Thoracic aorta (tissue), 2 donors: ENCODE results near the gene FERMT3. TPM values are rescaled to one million over a fixed set of nuclear protein-coding genes. Genes with fewer than 3 reads are reported as not detected.
"Not testable (repeated sequence)": the region's sequence is repeated elsewhere in the genome, so short reads cannot be mapped to it uniquely, and the experiment has no call there.

Source experiments
- ATAC-seq: fragments of 150-250 bp; one replicate; pipeline ENCODE4 v1.8.0; 2017; ENCODE audit warnings: low read depth; ENCODE audit not compliant: insufficient number of reproducible peaks, low FRiP score
- DNase-seq: peaks from one replicate; pipeline ENCODE4 v3.0.0-alpha.2; 2020; ENCODE audit warnings: low spot score
- H3K27ac ChIP-seq, 2 donors: fragments of 200-600 bp; sonication (generic); 1 replicate in 1 of 2; 2 replicates in 1 of 2; pipeline ENCODE4 v1.5.1; 2016; ENCODE audit warnings: mild to moderate bottlenecking in 2 of 2, moderate library complexity in 2 of 2
- H3K27me3 ChIP-seq: fragments of 200-600 bp; sonication (generic); replicated peaks from 2 replicates; pipeline ENCODE4 v1.6.0; 2016; ENCODE audit warnings: mild to moderate bottlenecking; ENCODE audit not compliant: insufficient read depth
- H3K36me3 ChIP-seq: fragments of 200-600 bp; sonication (generic); one replicate; pipeline ENCODE4 v1.5.1; 2016
- H3K4me1 ChIP-seq, 2 donors: fragments of 200-600 bp; sonication (generic); 1 replicate in 1 of 2; 2 replicates in 1 of 2; pipeline versions ENCODE4 v1.5.1 to v1.6.0; 2016; ENCODE audit warnings: low read depth in 2 of 2, mild to moderate bottlenecking in 1 of 2; ENCODE audit not compliant: control insufficient read depth in 1 of 2
- H3K4me3 ChIP-seq: fragments of 200-600 bp; sonication (generic); 2 replicates; pipeline ENCODE4 v1.5.1; 2016; ENCODE audit warnings: mild to moderate bottlenecking
- H3K9me3 ChIP-seq: fragments of 200-600 bp; sonication (generic); 2 replicates; pipeline ENCODE4 v1.5.1; 2016
- CTCF ChIP-seq: fragments of 200-600 bp; sonication (generic); IDR thresholded peaks from one replicate; pipeline ENCODE4 v1.5.1; 2019; ENCODE audit warnings: antibody characterized with exemption
- total RNA-seq, 2 donors: library from RNA; depleted of rRNA; stranded (reverse); fragments of >200 nt; gene quantifications; one replicate each; pipeline versions ENCODE4 v1.1.0 to v1.2.3, GENCODE V29; 2016

FERMT3 gene
- 10 to 100 TPM; 47.2 to 66.6 TPM for total RNA-seq

DNA sequence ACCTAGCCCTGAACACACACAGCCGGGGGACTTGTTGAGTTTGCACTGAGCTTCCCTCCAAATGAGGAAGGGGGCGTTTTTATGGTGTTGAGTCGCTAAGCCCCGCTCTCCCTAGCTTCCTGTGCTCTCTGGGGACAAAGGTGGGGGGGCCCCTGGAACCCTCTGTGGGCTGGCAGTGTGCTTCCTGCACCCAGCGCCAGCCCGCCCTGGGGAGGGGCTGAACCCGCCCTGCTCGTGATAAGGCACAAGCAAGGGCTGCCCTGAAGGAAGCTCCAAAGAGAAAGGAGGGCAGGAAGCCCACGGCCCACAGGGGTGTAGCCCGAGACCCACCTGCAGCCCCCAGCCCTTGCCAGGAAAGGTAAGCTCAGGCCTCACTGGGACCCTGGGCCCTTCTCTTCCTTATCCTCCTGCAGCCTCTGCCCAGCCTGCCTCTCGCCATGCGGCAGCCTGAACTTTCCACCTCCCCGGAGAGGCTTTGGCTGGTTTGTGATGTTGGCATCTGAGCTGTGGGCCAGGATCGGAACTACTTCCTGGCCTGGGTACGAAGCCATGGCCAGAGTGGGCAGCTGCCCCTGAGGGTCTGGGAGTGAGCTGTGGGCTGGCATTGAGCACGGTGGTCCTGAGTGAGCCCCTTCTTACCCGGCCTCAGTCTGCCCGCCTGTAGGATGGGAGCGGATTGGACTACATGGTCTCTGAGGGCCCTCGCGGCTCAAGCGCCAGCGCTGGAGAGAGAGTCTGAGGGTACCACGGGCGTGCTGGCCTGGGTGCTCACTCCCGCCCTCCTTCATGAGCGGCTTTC lies at the start of gene FERMT3:
FERMT3 (plus strand) TSS at position 265 of the 799 bp plus-strand sequence. CDS start 644 bp downstream, outside the sequence.
- DNase-seq (no peak), ATAC-seq (no peak)
- Histone ChIP-seq H3K27me3 (no peaks in the 10 kb centered on the region), H3K27ac (peak within 1 kb of the TSS; percentile 34 to 65), H3K4me3 (peak within 1 kb of the TSS; percentile 68), H3K9me3 (no peaks in the 10 kb centered on the region), H3K4me1 (no peaks in the 10 kb centered on the region), H3K36me3 (peaks cover 20% of the 10 kb centered on the region)
- TF ChIP-seq CTCF, result no peak

DNA sequence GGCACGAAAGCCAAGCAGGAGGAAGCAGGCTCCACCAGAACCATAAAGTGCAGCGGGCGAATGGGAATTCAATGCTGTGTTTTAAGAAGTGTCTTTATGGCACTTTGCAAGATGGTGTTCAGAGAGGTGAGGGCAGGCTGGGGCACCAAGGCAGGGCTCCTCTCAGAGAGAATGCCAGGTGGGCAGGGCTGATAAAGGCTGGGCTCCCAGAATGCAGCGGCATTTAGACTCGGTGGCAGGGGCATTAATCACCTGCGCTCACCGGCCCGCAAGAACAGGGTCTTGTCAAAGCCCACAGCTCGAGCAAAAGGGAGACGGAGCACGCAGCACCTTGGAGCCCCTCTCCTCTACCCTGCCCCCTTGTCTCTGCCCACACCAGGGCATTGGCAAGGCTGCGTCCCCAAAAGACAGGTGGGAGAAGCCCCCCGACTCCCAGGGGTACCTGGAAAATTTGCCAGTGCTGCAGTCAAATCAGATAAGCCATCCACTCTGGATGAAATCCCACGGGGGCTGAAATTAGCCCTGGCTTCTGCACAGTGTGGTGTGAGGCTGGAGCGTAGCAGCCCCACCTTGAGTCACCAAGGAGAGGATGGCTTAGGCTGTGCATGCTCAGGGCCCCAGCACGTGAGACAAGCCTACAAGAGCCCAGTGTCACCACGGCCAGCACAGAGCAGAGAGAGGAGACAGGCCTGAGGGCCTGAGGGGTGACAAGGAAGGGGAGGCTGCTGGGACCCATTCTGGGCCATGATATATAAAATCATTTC lies 48.7 kb upstream of the FERMT3 start:
- no peak for ATAC-seq
- no peak for DNase-seq
- Histone ChIP-seq H3K4me3 (no peak overlapping the region), H3K27me3 (no peaks in the 10 kb centered on the region), H3K27ac (no peak overlapping the region), H3K4me1 (no peaks in the 10 kb centered on the region), H3K36me3 (no peaks in the 10 kb centered on the region), H3K9me3 (no peaks in the 10 kb centered on the region)
- TF ChIP-seq CTCF, result no peak

- no peak for ATAC-seq
- TF ChIP-seq CTCF, result no peak
Observed at GRCh38 chr11:64161037-64161436, 45.5 kb upstream of the FERMT3 start.

DNA sequence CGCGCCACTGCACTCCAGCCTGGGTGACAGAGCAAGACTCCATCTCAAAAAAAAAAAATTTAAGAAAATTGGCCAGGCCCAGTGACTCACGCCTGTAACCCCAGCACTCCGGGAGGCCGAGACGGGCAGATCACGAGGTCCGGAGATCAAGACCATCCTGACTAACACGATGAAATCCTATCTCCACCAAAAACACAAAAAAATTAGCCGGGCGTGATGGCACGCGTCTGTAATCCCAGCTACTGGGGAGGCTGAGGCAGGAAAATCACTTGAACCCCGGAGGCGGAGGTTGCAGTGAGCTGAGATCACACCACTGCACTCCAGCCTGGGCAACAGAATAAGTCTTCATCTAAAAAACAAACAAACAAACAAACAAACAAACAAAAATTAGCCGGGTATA lies 43.8 kb upstream of the FERMT3 start:
- H3K36me3 ChIP-seq, H3K9me3 ChIP-seq, H3K4me3 ChIP-seq, H3K27me3 ChIP-seq, DNase-seq, ATAC-seq, H3K27ac ChIP-seq: not testable (repeated sequence)
- peaks cover 0 to 21% of the 10 kb centered on the region in 2 donors for H3K4me1 ChIP-seq

More at GRCh38 chr11:64161037-64161436, 45.5 kb upstream of the FERMT3 start:
- H3K36me3 ChIP-seq, result no peaks in the 10 kb centered on the region
- no peak for DNase-seq
- H3K4me3 ChIP-seq, result no peak overlapping the region
- H3K27ac ChIP-seq, result no peak overlapping the region
- H3K9me3 ChIP-seq, result no peaks in the 10 kb centered on the region
- no peaks in the 10 kb centered on the region for H3K27me3 ChIP-seq
- H3K4me1 ChIP-seq, result peaks cover 0 to 15% of the 10 kb centered on the region in 2 donors

DNA sequence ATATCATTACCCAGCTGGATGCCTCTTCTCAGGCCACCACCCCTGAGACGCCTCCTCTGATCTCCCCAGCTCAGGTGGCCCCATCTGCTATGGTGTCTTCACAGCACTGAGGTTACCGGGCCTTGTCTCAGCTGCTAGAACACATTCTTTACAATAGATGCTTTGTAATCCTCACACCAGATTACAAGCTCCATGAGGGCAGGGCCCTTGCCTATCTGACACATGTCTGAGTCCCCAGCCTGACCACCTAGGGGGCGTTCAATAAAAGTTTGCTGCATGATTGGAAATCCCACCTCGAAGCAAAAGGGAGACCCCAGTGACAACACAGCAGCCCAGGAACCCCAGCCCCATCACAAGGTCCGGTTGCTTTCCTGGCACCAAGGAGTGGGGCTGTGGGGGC lies 42.6 kb upstream of the FERMT3 start:
- DNase-seq, result no peak
- Histone ChIP-seq H3K36me3 (no peaks in the 10 kb centered on the region), H3K4me3 (no peak overlapping the region), H3K27me3 (no peaks in the 10 kb centered on the region), H3K4me1 (peaks cover 0 to 21% of the 10 kb centered on the region in 2 donors), H3K27ac (no peak overlapping the region), H3K9me3 (no peaks in the 10 kb centered on the region)
- no peak for ATAC-seq
- no peak for TF ChIP-seq CTCF
